Gastroesophageal sphincter (tissue), 3 donors: Measurements from ENCODE around the gene TNIP2.

Experiments used
- POLR2A ChIP-seq, 2 donors: fragments of 450-650 bp; IDR thresholded peaks; one replicate each; pipeline ENCODE4 v1.6.1; 2017; ENCODE audit warnings: antibody characterized with exemption in 2 of 2, mild to moderate bottlenecking in 2 of 2, moderate library complexity in 1 of 2
- POLR2AphosphoS5 ChIP-seq: sonication (generic); formaldehyde crosslinking; IDR thresholded peaks from one replicate; pipeline ENCODE4 v1.6.1; 2017; ENCODE audit warnings: antibody characterized with exemption
- TF ChIP-seq, protein P1 (sequence below), 4 experiments: fragments of 200-600 bp in 2 of 4; fragments of 450-650 bp in 2 of 4; sonication (generic) in 1 of 4; IDR thresholded peaks; one replicate each; pipeline ENCODE4 v1.5.1; 2017 to 2019; ENCODE audit warnings: antibody characterized with exemption in 4 of 4, mild to moderate bottlenecking in 2 of 4, moderate library complexity in 2 of 4

DNA sequence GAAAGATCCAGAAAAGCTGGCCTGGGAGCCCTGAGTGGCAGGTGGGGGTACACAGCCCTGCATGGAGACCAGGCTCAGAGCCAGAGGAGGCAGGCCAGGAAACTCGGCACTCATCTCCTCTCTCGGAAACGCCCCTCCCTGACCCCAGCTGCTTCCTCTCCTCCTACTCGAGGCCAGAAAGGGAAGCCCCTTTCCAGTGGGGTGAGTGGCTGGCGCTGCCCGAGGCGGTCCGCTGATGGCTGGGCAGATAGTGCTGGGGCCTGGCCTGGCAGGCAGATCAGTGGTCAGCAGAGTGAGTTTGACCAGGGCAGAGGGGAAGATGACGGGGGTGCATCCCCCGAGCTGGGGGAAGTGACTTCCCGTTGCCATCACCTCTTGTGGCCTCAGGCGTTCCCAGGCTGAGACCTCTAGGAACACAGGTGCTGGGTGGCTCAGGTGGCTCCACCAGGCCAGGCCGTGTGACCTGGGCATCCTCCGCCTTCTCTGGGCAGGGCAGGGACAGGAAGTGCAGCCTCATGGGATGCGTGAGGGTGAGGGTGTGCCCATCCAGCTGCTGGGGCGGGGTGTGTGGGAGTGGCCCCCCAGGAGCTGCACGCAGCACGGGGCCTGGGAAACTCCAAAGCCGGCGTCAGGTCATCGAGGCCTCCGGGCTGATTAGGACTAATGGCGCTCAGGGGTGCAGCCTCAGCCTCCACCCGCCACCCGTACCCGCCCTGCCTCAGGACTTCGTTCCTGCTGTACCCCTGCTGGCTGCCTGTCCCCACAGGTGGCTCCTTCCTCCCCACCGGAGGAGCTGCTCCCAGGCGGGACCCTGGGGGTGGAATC lies 42.5 kb upstream of the TNIP2 start:
- TF ChIP-seq, protein P1, sequence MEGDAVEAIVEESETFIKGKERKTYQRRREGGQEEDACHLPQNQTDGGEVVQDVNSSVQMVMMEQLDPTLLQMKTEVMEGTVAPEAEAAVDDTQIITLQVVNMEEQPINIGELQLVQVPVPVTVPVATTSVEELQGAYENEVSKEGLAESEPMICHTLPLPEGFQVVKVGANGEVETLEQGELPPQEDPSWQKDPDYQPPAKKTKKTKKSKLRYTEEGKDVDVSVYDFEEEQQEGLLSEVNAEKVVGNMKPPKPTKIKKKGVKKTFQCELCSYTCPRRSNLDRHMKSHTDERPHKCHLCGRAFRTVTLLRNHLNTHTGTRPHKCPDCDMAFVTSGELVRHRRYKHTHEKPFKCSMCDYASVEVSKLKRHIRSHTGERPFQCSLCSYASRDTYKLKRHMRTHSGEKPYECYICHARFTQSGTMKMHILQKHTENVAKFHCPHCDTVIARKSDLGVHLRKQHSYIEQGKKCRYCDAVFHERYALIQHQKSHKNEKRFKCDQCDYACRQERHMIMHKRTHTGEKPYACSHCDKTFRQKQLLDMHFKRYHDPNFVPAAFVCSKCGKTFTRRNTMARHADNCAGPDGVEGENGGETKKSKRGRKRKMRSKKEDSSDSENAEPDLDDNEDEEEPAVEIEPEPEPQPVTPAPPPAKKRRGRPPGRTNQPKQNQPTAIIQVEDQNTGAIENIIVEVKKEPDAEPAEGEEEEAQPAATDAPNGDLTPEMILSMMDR (IDR thresholded peaks at IDR 0.05), result no peak
- TF ChIP-seq POLR2AphosphoS5 (no peak), POLR2A (IDR thresholded peaks at IDR 0.05) (no peak)
